Vagina (tissue), 2 donors: ENCODE results near the gene LPO. TPM values are rescaled to one million over a fixed set of nuclear protein-coding genes. Genes with fewer than 3 reads are reported as not detected.

Experiments used
- DNase-seq, 2 donors: peaks; one replicate each; pipeline ENCODE4 v3.0.0-alpha.2; 2017; ENCODE audit errors: extremely low spot score in 2 of 2
- H3K27ac ChIP-seq: fragments of 200-600 bp; sonication (generic); one replicate; pipeline ENCODE4 v1.5.1; 2019
- H3K27me3 ChIP-seq: fragments of 200-600 bp; sonication (generic); one replicate; pipeline ENCODE4 v1.5.1; 2019
- H3K36me3 ChIP-seq, 2 donors: fragments of 200-600 bp; sonication (generic); one replicate each; pipeline ENCODE4 v1.5.1; 2017 to 2019
- H3K4me1 ChIP-seq: fragments of 200-600 bp; sonication (generic); one replicate; pipeline ENCODE4 v1.5.1; 2019
- H3K4me3 ChIP-seq, 2 donors: fragments of 200-600 bp; sonication (generic); 1 replicate in 1 of 2; 2 replicates in 1 of 2; pipeline ENCODE4 v1.5.1; 2016 to 2019
- H3K9me3 ChIP-seq: fragments of 200-600 bp; sonication (generic); one replicate; pipeline ENCODE4 v1.5.1; 2019
- CTCF ChIP-seq, 3 experiments: fragments of 450-650 bp in 2 of 3; fragments of 200-600 bp in 1 of 3; sonication (generic) in 1 of 3; IDR thresholded peaks; one replicate each; pipeline ENCODE4 v1.5.1; 2017 to 2019; ENCODE audit warnings: antibody characterized with exemption in 3 of 3, mild to moderate bottlenecking in 2 of 3, moderate library complexity in 2 of 3
- POLR2A ChIP-seq, 2 donors: fragments of 450-650 bp; IDR thresholded peaks; one replicate each; pipeline ENCODE4 v1.6.1; 2017; ENCODE audit warnings: antibody characterized with exemption in 2 of 2, mild to moderate bottlenecking in 2 of 2, moderate library complexity in 2 of 2
- POLR2AphosphoS5 ChIP-seq, 2 donors: sonication (generic); formaldehyde crosslinking; IDR thresholded peaks; one replicate each; pipeline ENCODE4 v1.9.0; 2017; ENCODE audit warnings: antibody characterized with exemption in 2 of 2, mild to moderate bottlenecking in 2 of 2, low read depth in 1 of 2; ENCODE audit not compliant: insufficient read depth in 1 of 2
- intact Hi-C: fragments of 100-400 bp; cut with DNase I; formaldehyde crosslinking; loops from one replicate; pipeline ENCODE4 v1.15.1; 2023
- total RNA-seq: library from RNA; depleted of rRNA; stranded (reverse); fragments of >200 nt; gene quantifications from one replicate; pipeline ENCODE4 v1.2.3, GENCODE V29; 2016

LPO gene
- total RNA-seq, 1 donor from 2014 or later: not detected

DNA sequence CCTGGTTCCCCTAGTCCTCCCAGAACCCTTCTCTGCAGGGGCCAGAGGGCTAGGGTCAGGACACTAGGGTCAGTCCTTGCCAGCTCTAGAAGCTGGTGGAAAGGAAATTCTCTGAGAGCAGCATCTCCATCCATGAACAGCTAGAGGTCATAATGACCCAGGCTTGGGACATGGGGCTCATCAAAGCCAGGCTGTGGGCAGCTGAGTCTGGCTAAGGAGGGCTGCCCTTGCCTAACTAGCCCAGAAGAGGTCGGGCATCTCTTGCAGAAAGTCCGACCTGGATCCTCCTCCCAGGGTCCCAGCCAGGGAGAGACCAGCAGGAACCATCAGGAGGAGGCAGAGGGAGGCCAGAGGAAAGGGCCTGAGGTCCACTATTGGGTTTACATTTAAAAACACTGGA lies 38.0 kb downstream of the LPO start:
- Histone ChIP-seq H3K27me3 (no peaks in the 10 kb centered on the region), H3K9me3 (no peaks in the 10 kb centered on the region), H3K36me3 (no peaks in the 10 kb centered on the region), H3K4me1 (peaks cover 10% of the 10 kb centered on the region), H3K27ac (no peak overlapping the region), H3K4me3 (no peak overlapping the region)
- TF ChIP-seq POLR2A (IDR thresholded peaks at IDR 0.05) (no peak), CTCF (IDR thresholded peaks at IDR 0.05) (no peak), POLR2AphosphoS5 (IDR thresholded peaks at IDR 0.05; ENCODE audit: insufficient read depth in 1 of 2, low read depth in 1 of 2) (no peak)
- no peak for DNase-seq
- intact Hi-C loops: no loop called here

DNA sequence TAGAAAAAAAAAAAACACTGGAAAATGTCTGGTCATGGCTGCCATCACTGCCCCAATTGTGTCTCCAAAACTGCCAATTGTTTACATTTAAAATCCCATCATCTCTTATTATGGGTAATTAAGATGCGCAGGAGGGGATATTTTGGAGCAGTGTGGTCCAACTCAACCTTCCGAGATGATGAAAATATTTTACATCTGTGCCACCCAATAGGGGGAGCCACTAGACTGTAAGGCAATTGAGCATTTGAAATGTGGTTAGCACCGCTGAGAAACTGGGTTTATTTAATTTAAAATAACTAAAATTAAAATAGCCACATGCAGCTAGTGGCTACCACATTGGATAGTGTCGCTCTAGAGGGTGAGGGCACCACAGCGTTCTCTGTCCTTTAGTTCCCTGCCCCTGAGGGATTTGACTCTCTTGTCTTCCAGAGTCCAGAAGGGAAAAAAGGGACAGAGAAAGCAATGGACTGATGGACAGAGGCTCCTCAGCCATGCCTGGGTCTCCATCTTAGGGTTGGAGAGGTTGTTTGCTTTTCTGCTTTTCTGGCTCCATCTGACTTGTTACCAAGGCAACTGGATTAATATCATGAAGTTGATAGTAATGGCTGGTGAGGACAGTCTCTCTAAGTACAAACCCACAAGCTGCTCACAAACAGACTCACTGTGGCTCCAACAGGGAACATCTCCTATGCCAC lies 38.9 kb downstream of the LPO start:
- no peaks in the 10 kb centered on the region for H3K36me3 ChIP-seq
- H3K27ac ChIP-seq: no peak overlapping the region
- H3K4me3 ChIP-seq: no peak overlapping the region
- peaks cover 10% of the 10 kb centered on the region for H3K4me1 ChIP-seq
- no peaks in the 10 kb centered on the region for H3K9me3 ChIP-seq
- no peak for DNase-seq
- H3K27me3 ChIP-seq: no peaks in the 10 kb centered on the region
- intact Hi-C loops: no loop called here
- no peak for TF ChIP-seq POLR2A (IDR thresholded peaks at IDR 0.05)
- no peak for TF ChIP-seq CTCF (IDR thresholded peaks at IDR 0.05)
- no peak for TF ChIP-seq POLR2AphosphoS5 (IDR thresholded peaks at IDR 0.05; ENCODE audit: insufficient read depth in 1 of 2, low read depth in 1 of 2)

DNA sequence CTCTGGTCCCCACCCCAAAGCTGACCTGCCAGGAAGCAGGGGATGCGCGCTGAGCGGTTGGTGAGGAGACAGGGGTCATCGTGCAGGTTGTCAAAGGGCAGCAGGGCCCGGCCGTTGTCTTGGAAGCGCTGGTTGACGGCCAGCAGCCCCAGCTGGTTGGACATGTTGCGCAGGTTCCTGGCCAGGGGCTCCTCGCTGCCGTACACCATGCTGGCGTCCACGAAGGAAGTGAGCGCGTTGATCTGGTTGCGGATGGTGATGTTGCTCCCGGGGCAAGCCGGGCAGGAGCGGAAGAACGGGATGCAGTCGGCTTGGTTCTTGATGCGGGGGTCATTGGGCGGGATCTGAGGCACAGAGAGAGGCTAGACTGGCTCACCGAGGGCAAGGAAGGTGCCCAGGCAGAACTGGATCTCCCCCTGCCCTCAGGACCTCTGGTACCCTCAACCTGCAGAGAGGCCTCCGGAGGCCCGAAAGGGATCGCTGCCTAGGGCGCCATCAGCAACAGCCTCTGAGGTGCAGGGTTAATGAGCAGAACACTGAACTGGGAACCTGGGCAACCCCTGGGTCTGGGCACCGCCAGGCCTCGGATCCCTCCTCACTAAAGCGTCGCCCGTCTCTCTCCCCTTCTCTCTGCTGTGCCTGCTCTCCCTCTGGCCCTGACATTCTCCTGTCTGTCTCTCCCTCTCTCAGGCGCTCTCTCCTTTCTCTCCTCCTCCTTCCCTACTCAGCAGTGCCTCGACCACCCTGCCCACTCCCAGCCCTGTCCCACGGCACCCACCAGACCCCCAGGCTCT lies 39.6 kb downstream of the LPO start:
- Histone ChIP-seq H3K36me3 (no peaks in the 10 kb centered on the region), H3K27ac (no peak overlapping the region), H3K9me3 (no peaks in the 10 kb centered on the region), H3K4me3 (no peak overlapping the region), H3K4me1 (peaks cover 10% of the 10 kb centered on the region), H3K27me3 (no peaks in the 10 kb centered on the region)
- DNase-seq: no peak
- intact Hi-C loops: no loop called here
- TF ChIP-seq CTCF (IDR thresholded peaks at IDR 0.05) (no peak), POLR2AphosphoS5 (IDR thresholded peaks at IDR 0.05; ENCODE audit: insufficient read depth in 1 of 2, low read depth in 1 of 2) (no peak), POLR2A (IDR thresholded peaks at IDR 0.05) (no peak)

- Histone ChIP-seq H3K4me1 (peaks cover 10% of the 10 kb centered on the region), H3K36me3 (no peaks in the 10 kb centered on the region), H3K27ac (no peak overlapping the region), H3K27me3 (no peaks in the 10 kb centered on the region), H3K9me3 (no peaks in the 10 kb centered on the region), H3K4me3 (no peak overlapping the region)
- DNase-seq: no peak
- intact Hi-C loops: no loop called here
- TF ChIP-seq POLR2A (IDR thresholded peaks at IDR 0.05) (no peak), CTCF (IDR thresholded peaks at IDR 0.05) (no peak)
These were observed 40.3 kb downstream of the LPO start for GRCh38 chr17:58278661-58279015.
